HepG2 (cell line): ENCODE results near the gene PSMC1. TPM values are rescaled to one million over a fixed set of nuclear protein-coding genes. Genes with fewer than 3 reads are reported as not detected.

Experiments used
- ATAC-seq: fragments of 200-7000 bp; cut with Tn5 transposase; 3 replicates; pipeline ENCODE4 v1.9.1; 2020; ENCODE audit warnings: mild to moderate bottlenecking, moderate library complexity
- BruUV-seq: library from RNA; stranded (reverse); fragments of 400-500 nt; replicated peaks from 2 replicates; lab custom pipeline; 2021; lab: Mats Ljungman, UMichigan
- CTCF ChIA-PET: fragments of 300-600 bp; formaldehyde crosslinking; extraction: SDS; loops from one replicate; lab custom pipeline; 2021; ENCODE audit warnings: low total read pairs, inconsistent platforms, low intra/inter-chr PET ratio; lab: Yijun Ruan, JAX
- POLR2A ChIA-PET: fragments of 350-600 bp; sonication (Branson Sonifier 250); formaldehyde crosslinking; loops from one replicate; lab custom pipeline; 2020; ENCODE audit warnings: antibody characterized with exemption, inconsistent platforms; lab: Yijun Ruan, JAX
- DNase-seq: peaks from one replicate; pipeline ENCODE4 v3.0.0-alpha.2; 2015; ENCODE audit warnings: low spot score
- FAIRE-seq: peaks from 3 replicates; lab custom pipeline; 2011; peaks lifted over from hg19 to GRCh38; lab: Jason Lieb, UNC
- H2AFZ ChIP-seq: one replicate; pipeline ENCODE4 v1.6.1; 2011; ENCODE audit warnings: low read length, inconsistent platforms
- H3K27ac ChIP-seq: fragments of 300-600 bp; 3 replicates; pipeline ENCODE4 v1.8.0; 2011; ENCODE audit warnings: mixed run types, mild to moderate bottlenecking, mixed read lengths, low read length, inconsistent platforms; ENCODE audit not compliant: insufficient read depth; ENCODE audit errors: extremely low read length
- H3K27me3 ChIP-seq, 2 experiments: fragments of 200-600 bp in 1 of 2; 2 replicates in 1 of 2; 3 replicates in 1 of 2; pipeline versions ENCODE4 v1.6.0 to v1.8.0; 2011; ENCODE audit warnings: low read length in 2 of 2, mild to moderate bottlenecking in 2 of 2, moderate library complexity in 2 of 2, inconsistent platforms in 1 of 2; ENCODE audit not compliant: insufficient read depth in 2 of 2, control insufficient read depth in 1 of 2
- H3K36me3 ChIP-seq, 2 experiments: fragments of 200-600 bp in 1 of 2; replicated peaks in 1 of 2; 2 replicates in 1 of 2; 3 replicates in 1 of 2; pipeline versions ENCODE4 v1.5.1 to v1.8.0; 2011; ENCODE audit warnings: low read length in 2 of 2, inconsistent platforms in 1 of 2; ENCODE audit not compliant: insufficient read depth in 2 of 2, control insufficient read depth in 1 of 2
- H3K4me1 ChIP-seq: 2 replicates; pipeline ENCODE4 v1.5.1; 2012; ENCODE audit warnings: low read length, inconsistent platforms; ENCODE audit not compliant: insufficient read depth
- H3K4me2 ChIP-seq: 2 replicates; pipeline ENCODE4 v1.6.0; 2011; ENCODE audit warnings: low read depth, low read length, inconsistent platforms
- H3K4me3 ChIP-seq, 3 experiments: fragments of 200-600 bp in 1 of 3; sonication (generic), shearing (Covaris generic) in 1 of 3; replicated peaks in 1 of 3; 2 replicates each; pipeline ENCODE4 v1.5.1; 2011 to 2016; ENCODE audit warnings: low read length in 3 of 3, inconsistent platforms in 2 of 3, low read depth in 2 of 3, mild to moderate bottlenecking in 2 of 3, control low read depth in 1 of 3, mixed read lengths in 1 of 3; ENCODE audit not compliant: insufficient read depth in 1 of 3
- H3K79me2 ChIP-seq: one replicate; pipeline ENCODE4 v1.6.1; 2011; ENCODE audit warnings: low read length, inconsistent platforms; ENCODE audit not compliant: insufficient read depth
- H3K9ac ChIP-seq: 2 replicates; pipeline ENCODE4 v1.6.0; 2011; ENCODE audit warnings: mild to moderate bottlenecking, low read depth, low read length, inconsistent platforms; ENCODE audit not compliant: insufficient read depth
- H3K9me3 ChIP-seq: 2 replicates; pipeline ENCODE4 v1.5.1; 2012; ENCODE audit warnings: mild to moderate bottlenecking, low read length
- H4K20me1 ChIP-seq: 2 replicates; pipeline ENCODE4 v1.6.0; 2011; ENCODE audit warnings: inconsistent platforms, mild to moderate bottlenecking, low read length, moderate library complexity; ENCODE audit not compliant: insufficient read depth
- ARHGAP35 ChIP-seq: sonication (generic); formaldehyde crosslinking; IDR thresholded peaks from 2 replicates; pipeline ENCODE4 v1.9.0; 2022; ENCODE audit warnings: mild to moderate bottlenecking, inconsistent platforms, moderate library complexity, missing genetic modification reagents, borderline replicate concordance
- CBX5 ChIP-seq: sonication (generic); formaldehyde crosslinking; IDR thresholded peaks from 2 replicates; pipeline ENCODE4 v1.4.0; 2020; ENCODE audit warnings: missing genetic modification reagents, borderline replicate concordance
- FOXM1 ChIP-seq: sonication (generic); formaldehyde crosslinking; IDR thresholded peaks from 2 replicates; pipeline ENCODE4 v1.5.0; 2020; ENCODE audit warnings: missing genetic modification reagents
- GABPB1 ChIP-seq: IDR thresholded peaks from 2 replicates; pipeline ENCODE4 v1.6.1; 2016; ENCODE audit warnings: mild to moderate bottlenecking, missing genetic modification reagents, moderate library complexity, missing compliant biosample characterization
- MAFF ChIP-seq: IDR thresholded peaks from 2 replicates; pipeline ENCODE4 v1.6.1; 2011; ENCODE audit warnings: low read depth, low read length, improper control_type of control experiment
- MAFK ChIP-seq, 2 experiments: IDR thresholded peaks in 1 of 2; conservative IDR thresholded peaks in 1 of 2; 2 replicates each; pipeline ENCODE4 v1.6.1; 2011; ENCODE audit warnings: improper control_type of control experiment in 2 of 2, low read length in 2 of 2
- MIER2 ChIP-seq: IDR thresholded peaks from 2 replicates; pipeline ENCODE4 v1.6.1; 2016; ENCODE audit warnings: missing biosample characterization, missing genetic modification reagents
- ZBTB40 ChIP-seq, 2 experiments: fragments of 450-650 bp in 1 of 2; sonication (generic) in 1 of 2; formaldehyde crosslinking in 1 of 2; IDR thresholded peaks; 2 replicates each; pipeline versions ENCODE4 v1.6.1 to v1.8.0; 2016 to 2022; ENCODE audit warnings: antibody characterized with exemption in 1 of 2, mild to moderate bottlenecking in 1 of 2, missing genetic modification reagents in 1 of 2
- ZNF672 ChIP-seq: sonication (generic); formaldehyde crosslinking; IDR thresholded peaks from 2 replicates; pipeline ENCODE4 v1.8.1; 2022; ENCODE audit warnings: missing genetic modification reagents
- WGBS: methylation state at CpG from one replicate; pipeline ENCODE4 v1.1.6; 2017; ENCODE audit warnings: low lambda C conversion rate; 5-methylcytosine and 5-hydroxymethylcytosine counted together
- in situ Hi-C: cut with HindIII; loops from 2 replicates; pipeline ENCODE4 v1.10.0; 2017; ENCODE audit warnings: low pct_unique_long_range_greater_than_20kb; ENCODE audit not compliant: extremely low pct_ligation_motif_present
- intact Hi-C: fragments of 100-400 bp; cut with micrococcal nuclease; formaldehyde crosslinking; loops from one replicate; pipeline ENCODE4 v1.10.0; 2022; ENCODE audit not compliant: unreplicated experiment
- polyA plus RNA-seq, 8 experiments: library from polyadenylated mRNA; depleted of rRNA in 3 of 8; stranded (reverse) in 7 of 8; unstranded in 1 of 8; fragments of >200 nt; fragmentation: Illumina TruSeq in 4 of 8; extraction: Trizol in 4 of 8; gene quantifications; 2 replicates each; pipeline versions ENCODE4 v1.2.1 to v1.2.3, GENCODE V29; 2011 to 2016; ENCODE audit warnings: low read depth in 4 of 8, missing spikeins in 1 of 8, mixed read lengths in 1 of 8; ENCODE audit not compliant: insufficient read depth in 1 of 8
- total RNA-seq, 5 experiments: library from RNA; depleted of rRNA; stranded (reverse); fragments of >200 nt; fragmentation: Illumina TruSeq; extraction: Trizol; gene quantifications; 2 replicates each; pipeline ENCODE4 v1.2.3, GENCODE V29; 2016; ENCODE audit warnings: low read depth in 1 of 5

The PSMC1 gene
- total and polyA plus RNA-seq, 2 of the 13 experiments (the other 11 are each of a cell fraction or from before 2014, with no cell fraction given), result 48.6 to 167 TPM

- TF ChIP-seq CBX5 (no peak), MAFK (conservative IDR thresholded peaks at IDR 0.05 in 1 of 2, IDR thresholded peaks at IDR 0.05 in 1 of 2; ENCODE audit: low read length in 2 of 2) (peak; percentile 45 to 77; a peak in 3 of 4 replicates), GABPB1 (CRISPR knock-in tag) (no peak), ARHGAP35 (CRISPR knock-in tag) (no peak), MAFF (peak; percentile 51), ZNF672 (CRISPR knock-in tag) (no peak), FOXM1 (no peak)
- Histone ChIP-seq H3K4me1 (peaks cover 11% of the 10 kb centered on the region), H3K9me3 (no peaks in the 10 kb centered on the region), H3K4me3 (no peak overlapping the region), H3K4me2 (no peak overlapping the region), H3K36me3 (peaks cover 4 to 41% of the 10 kb centered on the region in 2 experiments; a peak in 3 of 5 replicates), H4K20me1 (no peaks in the 10 kb centered on the region), H2AFZ (no peak overlapping the region), H3K27ac (no peak overlapping the region), H3K79me2 (no peaks in the 10 kb centered on the region), H3K9ac (no peak overlapping the region), H3K27me3 (no peaks in the 10 kb centered on the region)
- WGBS, result 96% methylated on average over 11 of the region's 11 CpGs
- CTCF ChIA-PET, result no interaction called here
- POLR2A ChIA-PET, result no interaction called here
- DNase-seq, result no peak
- no TSS peak for BruUV-seq
- no peak for ATAC-seq
- no peak for FAIRE-seq
- intact Hi-C loops, result no loop called here
- in situ Hi-C loops, result no loop called here
Observed at GRCh38 chr14:90297876-90298629, 41.7 kb downstream of the PSMC1 start.

GRCh38 chr14:90299408-90299807, 43.1 kb downstream of the PSMC1 start:
- Histone ChIP-seq H3K4me3 (no peak overlapping the region), H3K4me2 (no peak overlapping the region), H3K27ac (no peak overlapping the region), H3K27me3 (no peaks in the 10 kb centered on the region), H3K79me2 (no peaks in the 10 kb centered on the region), H2AFZ (no peak overlapping the region), H3K9me3 (no peaks in the 10 kb centered on the region), H3K9ac (no peak overlapping the region), H3K36me3 (peaks cover 7 to 46% of the 10 kb centered on the region in 2 experiments; a peak in 4 of 5 replicates), H3K4me1 (peaks cover 25% of the 10 kb centered on the region), H4K20me1 (no peaks in the 10 kb centered on the region)
- in situ Hi-C loops (no loop called here), intact Hi-C loops (no loop called here)
- CTCF ChIA-PET, result no interaction called here
- DNase-seq (no peak), FAIRE-seq (no peak), ATAC-seq (no peak)
- BruUV-seq, result no TSS peak
- 85% methylated on average over 7 of the region's 7 CpGs for WGBS
- POLR2A ChIA-PET, result no interaction called here
- TF ChIP-seq ZBTB40 (IDR thresholded peaks at IDR 0.05) (no peak), ZBTB40 (CRISPR knock-in tag; IDR thresholded peaks at IDR 0.05) (no peak), MIER2 (CRISPR knock-in tag) (no peak)
